ENCODE measurements around the gene FARP2. TPM values are rescaled to one million over a fixed set of nuclear protein-coding genes. Genes with fewer than 3 reads are reported as not detected.

The FARP2 gene
- total and polyA plus RNA-seq, 2 of the 13 experiments (the other 11 are each of a cell fraction or from before 2014, with no cell fraction given) = 28.0 to 45.4 TPM

DNA sequence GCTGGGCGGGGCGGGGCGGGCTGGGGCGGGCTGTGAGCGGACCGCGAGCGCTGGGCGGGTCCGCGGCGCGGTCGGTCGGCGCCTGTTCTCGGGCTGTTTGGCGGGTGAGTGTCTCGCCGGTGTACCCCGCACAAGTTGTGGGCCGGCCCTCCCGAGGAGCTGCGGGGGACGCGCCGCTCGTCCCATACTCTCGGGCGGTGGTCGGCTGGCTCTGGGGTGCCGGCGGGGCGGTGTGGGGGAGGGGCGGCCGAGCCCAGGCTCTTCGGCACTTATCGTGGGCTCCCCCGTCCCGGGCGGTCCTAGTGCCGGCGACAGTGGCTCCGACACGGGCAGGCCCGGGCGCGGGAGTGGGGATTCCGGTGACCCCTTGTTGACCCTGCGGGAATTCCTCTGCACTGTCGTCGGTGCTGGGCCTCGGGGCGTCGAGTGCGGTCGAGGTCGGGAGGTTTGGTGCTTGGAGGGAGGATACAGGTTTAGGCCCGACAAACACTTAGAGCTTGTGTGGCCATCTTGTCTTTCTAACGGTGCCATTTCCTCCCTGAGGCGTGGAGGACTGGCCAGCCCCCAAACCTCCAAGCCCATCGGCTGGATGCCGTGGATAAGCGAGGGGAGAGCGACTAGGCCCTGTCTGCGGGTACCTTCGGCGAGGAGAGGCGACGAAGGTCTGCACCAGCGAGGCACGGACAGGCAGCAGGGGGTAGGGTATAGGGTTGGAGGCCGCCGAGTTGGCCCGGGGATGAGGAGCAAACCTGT, 40.0 kb upstream of the FARP2 start, which contains the start of gene SEPTIN2 (continued):
- TF ChIP-seq, protein P1, sequence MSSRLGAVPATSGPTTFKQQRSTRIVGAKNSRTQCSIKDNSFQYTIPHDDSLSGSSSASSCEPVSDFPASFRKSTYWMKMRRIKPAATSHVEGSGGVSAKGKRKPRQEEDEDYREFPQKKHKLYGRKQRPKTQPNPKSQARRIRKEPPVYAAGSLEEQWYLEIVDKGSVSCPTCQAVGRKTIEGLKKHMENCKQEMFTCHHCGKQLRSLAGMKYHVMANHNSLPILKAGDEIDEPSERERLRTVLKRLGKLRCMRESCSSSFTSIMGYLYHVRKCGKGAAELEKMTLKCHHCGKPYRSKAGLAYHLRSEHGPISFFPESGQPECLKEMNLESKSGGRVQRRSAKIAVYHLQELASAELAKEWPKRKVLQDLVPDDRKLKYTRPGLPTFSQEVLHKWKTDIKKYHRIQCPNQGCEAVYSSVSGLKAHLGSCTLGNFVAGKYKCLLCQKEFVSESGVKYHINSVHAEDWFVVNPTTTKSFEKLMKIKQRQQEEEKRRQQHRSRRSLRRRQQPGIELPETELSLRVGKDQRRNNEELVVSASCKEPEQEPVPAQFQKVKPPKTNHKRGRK (CRISPR knock-in tag; IDR thresholded peaks at IDR 0.05) = no peak
- peak; percentile 49; the same call in 1 of the 2 replicates for TF ChIP-seq PCBP1 (IDR thresholded peaks at IDR 0.05; ENCODE audit: borderline replicate concordance, low read depth, low read length)
- TF ChIP-seq, protein P2, sequence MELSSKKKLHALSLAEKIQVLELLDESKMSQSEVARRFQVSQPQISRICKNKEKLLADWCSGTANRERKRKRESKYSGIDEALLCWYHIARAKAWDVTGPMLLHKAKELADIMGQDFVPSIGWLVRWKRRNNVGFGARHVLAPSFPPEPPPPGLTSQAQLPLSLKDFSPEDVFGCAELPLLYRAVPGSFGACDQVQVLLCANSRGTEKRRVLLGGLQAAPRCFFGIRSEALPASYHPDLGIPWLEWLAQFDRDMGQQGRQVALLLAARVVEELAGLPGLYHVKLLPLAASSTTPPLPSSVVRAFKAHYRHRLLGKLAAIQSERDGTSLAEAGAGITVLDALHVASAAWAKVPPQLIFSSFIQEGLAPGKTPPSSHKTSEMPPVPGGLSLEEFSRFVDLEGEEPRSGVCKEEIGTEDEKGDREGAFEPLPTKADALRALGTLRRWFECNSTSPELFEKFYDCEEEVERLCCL (CRISPR knock-in tag; IDR thresholded peaks at IDR 0.05; ENCODE audit: borderline replicate concordance) = peak; percentile 87
- TF ChIP-seq, protein P3, sequence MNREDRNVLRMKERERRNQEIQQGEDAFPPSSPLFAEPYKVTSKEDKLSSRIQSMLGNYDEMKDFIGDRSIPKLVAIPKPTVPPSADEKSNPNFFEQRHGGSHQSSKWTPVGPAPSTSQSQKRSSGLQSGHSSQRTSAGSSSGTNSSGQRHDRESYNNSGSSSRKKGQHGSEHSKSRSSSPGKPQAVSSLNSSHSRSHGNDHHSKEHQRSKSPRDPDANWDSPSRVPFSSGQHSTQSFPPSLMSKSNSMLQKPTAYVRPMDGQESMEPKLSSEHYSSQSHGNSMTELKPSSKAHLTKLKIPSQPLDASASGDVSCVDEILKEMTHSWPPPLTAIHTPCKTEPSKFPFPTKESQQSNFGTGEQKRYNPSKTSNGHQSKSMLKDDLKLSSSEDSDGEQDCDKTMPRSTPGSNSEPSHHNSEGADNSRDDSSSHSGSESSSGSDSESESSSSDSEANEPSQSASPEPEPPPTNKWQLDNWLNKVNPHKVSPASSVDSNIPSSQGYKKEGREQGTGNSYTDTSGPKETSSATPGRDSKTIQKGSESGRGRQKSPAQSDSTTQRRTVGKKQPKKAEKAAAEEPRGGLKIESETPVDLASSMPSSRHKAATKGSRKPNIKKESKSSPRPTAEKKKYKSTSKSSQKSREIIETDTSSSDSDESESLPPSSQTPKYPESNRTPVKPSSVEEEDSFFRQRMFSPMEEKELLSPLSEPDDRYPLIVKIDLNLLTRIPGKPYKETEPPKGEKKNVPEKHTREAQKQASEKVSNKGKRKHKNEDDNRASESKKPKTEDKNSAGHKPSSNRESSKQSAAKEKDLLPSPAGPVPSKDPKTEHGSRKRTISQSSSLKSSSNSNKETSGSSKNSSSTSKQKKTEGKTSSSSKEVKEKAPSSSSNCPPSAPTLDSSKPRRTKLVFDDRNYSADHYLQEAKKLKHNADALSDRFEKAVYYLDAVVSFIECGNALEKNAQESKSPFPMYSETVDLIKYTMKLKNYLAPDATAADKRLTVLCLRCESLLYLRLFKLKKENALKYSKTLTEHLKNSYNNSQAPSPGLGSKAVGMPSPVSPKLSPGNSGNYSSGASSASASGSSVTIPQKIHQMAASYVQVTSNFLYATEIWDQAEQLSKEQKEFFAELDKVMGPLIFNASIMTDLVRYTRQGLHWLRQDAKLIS (CRISPR knock-in tag; IDR thresholded peaks at IDR 0.05) = 0 out of 2 replicates have a peak, but pooled peaks have one; percentile 22
- TF ChIP-seq, protein P4, sequence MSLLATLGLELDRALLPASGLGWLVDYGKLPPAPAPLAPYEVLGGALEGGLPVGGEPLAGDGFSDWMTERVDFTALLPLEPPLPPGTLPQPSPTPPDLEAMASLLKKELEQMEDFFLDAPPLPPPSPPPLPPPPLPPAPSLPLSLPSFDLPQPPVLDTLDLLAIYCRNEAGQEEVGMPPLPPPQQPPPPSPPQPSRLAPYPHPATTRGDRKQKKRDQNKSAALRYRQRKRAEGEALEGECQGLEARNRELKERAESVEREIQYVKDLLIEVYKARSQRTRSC (CRISPR knock-in tag; IDR thresholded peaks at IDR 0.05; ENCODE audit: low read depth) = 0 out of 2 replicates have a peak, but pooled peaks have one; percentile 76
- TF ChIP-seq ZNF670 (CRISPR knock-in tag; IDR thresholded peaks at IDR 0.05; ENCODE audit: borderline replicate concordance) = no peak
- no peak for TF ChIP-seq HOXA7 (CRISPR knock-in tag; IDR thresholded peaks at IDR 0.05)
- TF ChIP-seq HNRNPK (IDR thresholded peaks at IDR 0.05; ENCODE audit: low read depth, low read length, poor library complexity, severe bottlenecking) = peak; percentile 51
- TF ChIP-seq ZNF224 (CRISPR knock-in tag; IDR thresholded peaks at IDR 0.05) = no peak; the same call in 1 of the 2 replicates
- no peak; the same call in 1 of the 2 replicates for TF ChIP-seq ZNF546 (CRISPR knock-in tag; conservative IDR thresholded peaks at IDR 0.05)
- no peak for TF ChIP-seq ZNF644 (CRISPR knock-in tag; IDR thresholded peaks at IDR 0.05; ENCODE audit: low read depth)
- TF ChIP-seq FIP1L1 (IDR thresholded peaks at IDR 0.05; ENCODE audit: borderline replicate concordance, insufficient read depth, low read depth, low read length) = peak; percentile 71; the same call in 1 of the 2 replicates
- TF ChIP-seq, protein P5, sequence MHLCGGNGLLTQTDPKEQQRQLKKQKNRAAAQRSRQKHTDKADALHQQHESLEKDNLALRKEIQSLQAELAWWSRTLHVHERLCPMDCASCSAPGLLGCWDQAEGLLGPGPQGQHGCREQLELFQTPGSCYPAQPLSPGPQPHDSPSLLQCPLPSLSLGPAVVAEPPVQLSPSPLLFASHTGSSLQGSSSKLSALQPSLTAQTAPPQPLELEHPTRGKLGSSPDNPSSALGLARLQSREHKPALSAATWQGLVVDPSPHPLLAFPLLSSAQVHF (CRISPR knock-in tag; IDR thresholded peaks at IDR 0.05) = no peak
- peak; percentile 83; the same call in 1 of the 2 replicates for TF ChIP-seq ZNF124 (CRISPR knock-in tag; IDR thresholded peaks at IDR 0.05)
- TF ChIP-seq GZF1 (CRISPR knock-in tag; IDR thresholded peaks at IDR 0.05) = peak; percentile 92; the same call in 1 of the 2 replicates
- no peak for TF ChIP-seq TBX3 (IDR thresholded peaks at IDR 0.05; ENCODE audit: borderline replicate concordance)
- TF ChIP-seq, protein P6, sequence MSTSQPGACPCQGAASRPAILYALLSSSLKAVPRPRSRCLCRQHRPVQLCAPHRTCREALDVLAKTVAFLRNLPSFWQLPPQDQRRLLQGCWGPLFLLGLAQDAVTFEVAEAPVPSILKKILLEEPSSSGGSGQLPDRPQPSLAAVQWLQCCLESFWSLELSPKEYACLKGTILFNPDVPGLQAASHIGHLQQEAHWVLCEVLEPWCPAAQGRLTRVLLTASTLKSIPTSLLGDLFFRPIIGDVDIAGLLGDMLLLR (CRISPR knock-in tag; IDR thresholded peaks at IDR 0.05) = peak; percentile 50
- TF ChIP-seq PTBP1 (IDR thresholded peaks at IDR 0.05; ENCODE audit: low read depth, low read length, poor library complexity, severe bottlenecking) = peak; percentile 81

All from HepG2 (cell line).